Astrocyte (in vitro differentiated cells and primary cell): ENCODE measurements around the gene FAM76B. TPM values are rescaled to one million over a fixed set of nuclear protein-coding genes. Genes with fewer than 3 reads are reported as not detected.

Experiments used
- total RNA-seq: library from RNA; stranded (reverse); gene quantifications from 2 replicates; pipeline ENCODE4 v1.2.1, GENCODE V29; 2021

Gene FAM76B
- total RNA-seq, 1 donor from 2014 or later, result 19.7 TPM

Other genes starting within 250 kb of the FAM76B start
- 23.4 and 23.5 TPM in 2 replicates for gene CEP57, start 716 bp upstream of the FAM76B start, total RNA-seq
- 68.0 and 70.6 TPM in 2 replicates for gene MTMR2, start 134.3 kb upstream of the FAM76B start, total RNA-seq